HEK293 (cell line): ENCODE data around the gene RFPL2.
"Not testable (repeated sequence)": the region's sequence is repeated elsewhere in the genome, so short reads cannot be mapped to it uniquely, and the experiment has no call there.

Experiments
- SP3 ChIP-seq: fragments of 450-650 bp; formaldehyde crosslinking; IDR thresholded peaks from 2 replicates; pipeline ENCODE4 v1.5.1; 2016; ENCODE audit warnings: missing biosample characterization, missing genetic modification characterization
- TF ChIP-seq, protein P1 (sequence below): fragments of 450-650 bp; formaldehyde crosslinking; IDR thresholded peaks from 2 replicates; pipeline ENCODE4 v1.5.1; 2016; ENCODE audit warnings: missing biosample characterization, missing genetic modification characterization
- TF ChIP-seq, protein P2 (sequence below): fragments of 450-650 bp; formaldehyde crosslinking; IDR thresholded peaks from 2 replicates; pipeline ENCODE4 v1.5.1; 2016; ENCODE audit warnings: missing biosample characterization, missing genetic modification characterization

DNA sequence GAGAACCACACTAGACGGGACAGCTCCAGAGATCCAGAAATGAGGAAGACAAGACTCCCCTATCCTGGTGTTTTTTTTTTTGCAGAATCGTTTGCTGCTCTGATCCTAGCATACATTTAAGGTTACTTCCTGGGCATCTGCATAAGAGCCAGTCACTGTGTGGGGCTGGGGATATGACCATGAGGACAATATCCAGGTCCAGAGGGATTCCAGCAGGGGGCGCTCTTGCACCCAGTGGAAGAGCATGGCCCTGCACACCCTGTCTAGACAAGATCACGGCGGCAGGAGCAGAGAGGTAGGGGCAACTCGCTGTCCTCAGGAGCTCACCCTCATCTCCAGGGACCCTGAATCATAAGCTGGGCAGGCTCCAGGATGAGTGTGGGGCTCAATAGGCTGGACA lies 64.2 kb downstream of the RFPL2 start:
- TF ChIP-seq, protein P1, sequence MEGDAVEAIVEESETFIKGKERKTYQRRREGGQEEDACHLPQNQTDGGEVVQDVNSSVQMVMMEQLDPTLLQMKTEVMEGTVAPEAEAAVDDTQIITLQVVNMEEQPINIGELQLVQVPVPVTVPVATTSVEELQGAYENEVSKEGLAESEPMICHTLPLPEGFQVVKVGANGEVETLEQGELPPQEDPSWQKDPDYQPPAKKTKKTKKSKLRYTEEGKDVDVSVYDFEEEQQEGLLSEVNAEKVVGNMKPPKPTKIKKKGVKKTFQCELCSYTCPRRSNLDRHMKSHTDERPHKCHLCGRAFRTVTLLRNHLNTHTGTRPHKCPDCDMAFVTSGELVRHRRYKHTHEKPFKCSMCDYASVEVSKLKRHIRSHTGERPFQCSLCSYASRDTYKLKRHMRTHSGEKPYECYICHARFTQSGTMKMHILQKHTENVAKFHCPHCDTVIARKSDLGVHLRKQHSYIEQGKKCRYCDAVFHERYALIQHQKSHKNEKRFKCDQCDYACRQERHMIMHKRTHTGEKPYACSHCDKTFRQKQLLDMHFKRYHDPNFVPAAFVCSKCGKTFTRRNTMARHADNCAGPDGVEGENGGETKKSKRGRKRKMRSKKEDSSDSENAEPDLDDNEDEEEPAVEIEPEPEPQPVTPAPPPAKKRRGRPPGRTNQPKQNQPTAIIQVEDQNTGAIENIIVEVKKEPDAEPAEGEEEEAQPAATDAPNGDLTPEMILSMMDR = not testable (repeated sequence)
- TF ChIP-seq SP3 = not testable (repeated sequence)
- TF ChIP-seq, protein P2, sequence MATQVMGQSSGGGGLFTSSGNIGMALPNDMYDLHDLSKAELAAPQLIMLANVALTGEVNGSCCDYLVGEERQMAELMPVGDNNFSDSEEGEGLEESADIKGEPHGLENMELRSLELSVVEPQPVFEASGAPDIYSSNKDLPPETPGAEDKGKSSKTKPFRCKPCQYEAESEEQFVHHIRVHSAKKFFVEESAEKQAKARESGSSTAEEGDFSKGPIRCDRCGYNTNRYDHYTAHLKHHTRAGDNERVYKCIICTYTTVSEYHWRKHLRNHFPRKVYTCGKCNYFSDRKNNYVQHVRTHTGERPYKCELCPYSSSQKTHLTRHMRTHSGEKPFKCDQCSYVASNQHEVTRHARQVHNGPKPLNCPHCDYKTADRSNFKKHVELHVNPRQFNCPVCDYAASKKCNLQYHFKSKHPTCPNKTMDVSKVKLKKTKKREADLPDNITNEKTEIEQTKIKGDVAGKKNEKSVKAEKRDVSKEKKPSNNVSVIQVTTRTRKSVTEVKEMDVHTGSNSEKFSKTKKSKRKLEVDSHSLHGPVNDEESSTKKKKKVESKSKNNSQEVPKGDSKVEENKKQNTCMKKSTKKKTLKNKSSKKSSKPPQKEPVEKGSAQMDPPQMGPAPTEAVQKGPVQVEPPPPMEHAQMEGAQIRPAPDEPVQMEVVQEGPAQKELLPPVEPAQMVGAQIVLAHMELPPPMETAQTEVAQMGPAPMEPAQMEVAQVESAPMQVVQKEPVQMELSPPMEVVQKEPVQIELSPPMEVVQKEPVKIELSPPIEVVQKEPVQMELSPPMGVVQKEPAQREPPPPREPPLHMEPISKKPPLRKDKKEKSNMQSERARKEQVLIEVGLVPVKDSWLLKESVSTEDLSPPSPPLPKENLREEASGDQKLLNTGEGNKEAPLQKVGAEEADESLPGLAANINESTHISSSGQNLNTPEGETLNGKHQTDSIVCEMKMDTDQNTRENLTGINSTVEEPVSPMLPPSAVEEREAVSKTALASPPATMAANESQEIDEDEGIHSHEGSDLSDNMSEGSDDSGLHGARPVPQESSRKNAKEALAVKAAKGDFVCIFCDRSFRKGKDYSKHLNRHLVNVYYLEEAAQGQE = not testable (repeated sequence)
